Caco-2 (cell line): ENCODE results near the gene RAB11FIP4. TPM values are rescaled to one million over a fixed set of nuclear protein-coding genes. Genes with fewer than 3 reads are reported as not detected.

Experiments
- BruUV-seq: library from RNA; stranded (reverse); fragments of 400-500 nt; replicated peaks from 2 replicates; lab custom pipeline; 2021; lab: Mats Ljungman, UMichigan
- CTCF ChIA-PET: fragments of 300-600 bp; sonication (Branson Sonifier 250); formaldehyde crosslinking; loops from one replicate; lab custom pipeline; 2022; ENCODE audit warnings: antibody characterized with exemption; lab: Charles Lee
- POLR2A ChIA-PET: fragments of 300-600 bp; sonication (Branson Sonifier 250); formaldehyde crosslinking; loops from one replicate; lab custom pipeline; 2022; ENCODE audit warnings: antibody characterized with exemption; lab: Charles Lee
- DNase-seq, 2 experiments: peaks; one replicate each; pipeline versions ENCODE4 v3.0.0 to v3.0.0-alpha.2; 2020 to 2022
- H3K27me3 ChIP-seq: replicated peaks from 2 replicates; pipeline ENCODE4 v1.6.0; 2011; ENCODE audit warnings: low read length; ENCODE audit not compliant: control insufficient read depth, insufficient read depth
- H3K36me3 ChIP-seq: 2 replicates; pipeline ENCODE4 v1.5.1; 2011; ENCODE audit warnings: low read length; ENCODE audit not compliant: control insufficient read depth, insufficient read depth
- H3K4me1 ChIP-seq: fragments of 250-450 bp; sonication (Bioruptor Pico); 2 replicates; pipeline ENCODE4 v1.5.1; 2020; ENCODE audit warnings: mild to moderate bottlenecking
- H3K4me3 ChIP-seq: 2 replicates; pipeline ENCODE4 v1.5.1; 2011; ENCODE audit warnings: low read depth, mild to moderate bottlenecking, control low read depth, low read length
- H3K9me3 ChIP-seq: fragments of 250-450 bp; sonication (Bioruptor Pico); 2 replicates; pipeline ENCODE4 v1.5.1; 2020; ENCODE audit warnings: mild to moderate bottlenecking, moderate library complexity
- H3K27ac Mint-ChIP-seq: one replicate; pipeline ENCODE4 v1.8.0; 2022; ENCODE audit warnings: mixed read lengths; ENCODE audit not compliant: unreplicated experiment
- H3K27me3 Mint-ChIP-seq: one replicate; pipeline ENCODE4 v1.8.0; 2022; ENCODE audit warnings: mixed read lengths; ENCODE audit not compliant: insufficient read depth, unreplicated experiment
- H3K36me3 Mint-ChIP-seq: one replicate; pipeline ENCODE4 v1.8.0; 2022; ENCODE audit warnings: mild to moderate bottlenecking, mixed read lengths; ENCODE audit not compliant: insufficient read depth, unreplicated experiment
- H3K4me1 Mint-ChIP-seq: one replicate; pipeline ENCODE4 v1.8.0; 2022; ENCODE audit warnings: low read depth, mixed read lengths; ENCODE audit not compliant: unreplicated experiment
- H3K4me3 Mint-ChIP-seq: one replicate; pipeline ENCODE4 v1.8.0; 2022; ENCODE audit warnings: mild to moderate bottlenecking, moderate library complexity, mixed read lengths; ENCODE audit not compliant: unreplicated experiment
- H3K9me3 Mint-ChIP-seq: one replicate; pipeline ENCODE4 v1.8.0; 2022; ENCODE audit warnings: mixed read lengths; ENCODE audit not compliant: unreplicated experiment
- CTCF ChIP-seq, 2 experiments: fragments of 200-600 bp in 1 of 2; IDR thresholded peaks; 1 replicate in 1 of 2; 2 replicates in 1 of 2; pipeline versions ENCODE4 v1.5.1 to v1.8.0; 2011 to 2022; ENCODE audit warnings: antibody characterized with exemption in 1 of 2, control low read depth in 1 of 2, inconsistent platforms in 1 of 2, low read depth in 1 of 2, low read length in 1 of 2, mild to moderate bottlenecking in 1 of 2, moderate library complexity in 1 of 2; ENCODE audit not compliant: insufficient read depth in 1 of 2, severe bottlenecking in 1 of 2, unreplicated experiment in 1 of 2
- intact Hi-C: fragments of 100-400 bp; cut with micrococcal nuclease; formaldehyde crosslinking; loops from one replicate; pipeline ENCODE4 v1.10.0; 2022; ENCODE audit not compliant: unreplicated experiment
- total RNA-seq: library from RNA; stranded (reverse); gene quantifications from 2 replicates; pipeline ENCODE4 v1.2.3, GENCODE V29; 2022

The RAB11FIP4 gene
- total RNA-seq, 1 experiment from 2014 or later: 90.3 TPM

GRCh38 chr17:31568121-31568520 lies 176.6 kb downstream of the RAB11FIP4 start:
- peaks cover 25% of the 10 kb centered on the region for H3K36me3 Mint-ChIP-seq
- no peak for TF ChIP-seq CTCF (IDR thresholded peaks at IDR 0.05; ENCODE audit: insufficient read depth in 1 of 2, low read depth in 1 of 2, low read length in 1 of 2, severe bottlenecking in 1 of 2, unreplicated experiment in 1 of 2)
- intact Hi-C loops: loop anchor here (10.0 kb wide), 1 partner anchor 127 kb away; no protein-coding TSS in a partner anchor
- H3K27me3 Mint-ChIP-seq: no peaks in the 10 kb centered on the region
- no peaks in the 10 kb centered on the region; the same call in 1 of the 2 replicates for H3K36me3 ChIP-seq
- ChIA-PET CTCF (no interaction called here), POLR2A (no interaction called here)
- no peak overlapping the region for H3K4me3 Mint-ChIP-seq
- H3K4me3 ChIP-seq: no peak overlapping the region
- peaks cover 13% of the 10 kb centered on the region for H3K4me1 Mint-ChIP-seq
- no peaks in the 10 kb centered on the region for H3K27me3 ChIP-seq
- H3K9me3 Mint-ChIP-seq: no peaks in the 10 kb centered on the region
- no peak for DNase-seq
- H3K4me1 ChIP-seq: 0 out of 2 replicates have a peak, but pooled peaks cover 2% of the 10 kb centered on the region
- no TSS peak for BruUV-seq
- no peak overlapping the region for H3K27ac Mint-ChIP-seq
- H3K9me3 ChIP-seq: no peaks in the 10 kb centered on the region

- H3K9me3 Mint-ChIP-seq: no peaks in the 10 kb centered on the region
- peaks cover 13% of the 10 kb centered on the region for H3K4me1 Mint-ChIP-seq
- DNase-seq: no peak
- H3K4me3 Mint-ChIP-seq: no peak overlapping the region
- H3K27me3 ChIP-seq: no peaks in the 10 kb centered on the region
- peaks cover 25% of the 10 kb centered on the region for H3K36me3 Mint-ChIP-seq
- H3K36me3 ChIP-seq: no peaks in the 10 kb centered on the region; the same call in 1 of the 2 replicates
- POLR2A ChIA-PET: no interaction called here
- H3K27ac Mint-ChIP-seq: no peak overlapping the region
- intact Hi-C loops: loop anchor here (10.0 kb wide), 1 partner anchor 126 kb away; no protein-coding TSS in a partner anchor
- no peaks in the 10 kb centered on the region for H3K27me3 Mint-ChIP-seq
- TF ChIP-seq CTCF (IDR thresholded peaks at IDR 0.05; ENCODE audit: insufficient read depth in 1 of 2, low read depth in 1 of 2, low read length in 1 of 2, severe bottlenecking in 1 of 2, unreplicated experiment in 1 of 2): no peak
- CTCF ChIA-PET: no interaction called here
- H3K4me3 ChIP-seq: no peak overlapping the region
- H3K9me3 ChIP-seq: no peaks in the 10 kb centered on the region
- H3K4me1 ChIP-seq: 0 out of 2 replicates have a peak, but pooled peaks cover 2% of the 10 kb centered on the region
- no TSS peak for BruUV-seq
Measured at GRCh38 chr17:31568539-31568938, 177.1 kb downstream of the RAB11FIP4 start.

GRCh38 chr17:31570231-31570630 lies 178.8 kb downstream of the RAB11FIP4 start:
- no TSS peak for BruUV-seq
- Mint-ChIP-seq H3K4me1 (peaks cover 5% of the 10 kb centered on the region), H3K36me3 (peaks cover 31% of the 10 kb centered on the region), H3K27ac (no peak overlapping the region), H3K9me3 (no peaks in the 10 kb centered on the region), H3K27me3 (no peaks in the 10 kb centered on the region), H3K4me3 (no peak overlapping the region)
- CTCF ChIA-PET: no interaction called here
- no peak for DNase-seq
- intact Hi-C loops: no loop called here
- TF ChIP-seq CTCF (IDR thresholded peaks at IDR 0.05; ENCODE audit: insufficient read depth in 1 of 2, low read depth in 1 of 2, low read length in 1 of 2, severe bottlenecking in 1 of 2, unreplicated experiment in 1 of 2): no peak
- Histone ChIP-seq H3K27me3 (no peaks in the 10 kb centered on the region), H3K4me1 (0 out of 2 replicates have a peak, but pooled peaks cover 2% of the 10 kb centered on the region), H3K9me3 (no peaks in the 10 kb centered on the region), H3K36me3 (no peaks in the 10 kb centered on the region; the same call in 1 of the 2 replicates), H3K4me3 (no peak overlapping the region)
- POLR2A ChIA-PET: no interaction called here
